Measurements from ENCODE around the gene NT5C1A.

NT5C1A gene

GRCh38 chr1:39680751-39681150 is 8.8 kb upstream of the NT5C1A start:
- Mint-ChIP-seq H3K27me3 (peaks cover 14% of the 10 kb centered on the region), H3K27ac (no peak overlapping the region), H3K4me3 (no peak overlapping the region)

GRCh38 chr1:39679821-39680220 is 7.9 kb upstream of the NT5C1A start:
- Mint-ChIP-seq H3K36me3 (ENCODE audit: low read depth) (peaks cover 4% of the 10 kb centered on the region), H3K9me3 (no peaks in the 10 kb centered on the region), H3K4me1 (ENCODE audit: low read depth) (peaks cover 9% of the 10 kb centered on the region), H3K27me3 (peaks cover 11% of the 10 kb centered on the region), H3K27ac (no peak overlapping the region), H3K4me3 (no peak overlapping the region)

More at GRCh38 chr1:39680751-39681150, 8.8 kb upstream of the NT5C1A start:
- H3K36me3 Mint-ChIP-seq (ENCODE audit: low read depth), result peaks cover 4% of the 10 kb centered on the region
- no peaks in the 10 kb centered on the region for H3K9me3 Mint-ChIP-seq
- peaks cover 9% of the 10 kb centered on the region for H3K4me1 Mint-ChIP-seq (ENCODE audit: low read depth)

- H3K4me1 Mint-ChIP-seq (ENCODE audit: low read depth), result peaks cover 9% of the 10 kb centered on the region
- H3K4me3 Mint-ChIP-seq, result no peak overlapping the region
- H3K36me3 Mint-ChIP-seq (ENCODE audit: low read depth), result peaks cover 4% of the 10 kb centered on the region
- H3K27me3 Mint-ChIP-seq, result peaks cover 11% of the 10 kb centered on the region
- H3K27ac Mint-ChIP-seq, result no peak overlapping the region
- no peaks in the 10 kb centered on the region for H3K9me3 Mint-ChIP-seq
Observed at GRCh38 chr1:39678889-39679288, 7.0 kb upstream of the NT5C1A start.

GRCh38 chr1:39677645-39678044 is 5.7 kb upstream of the NT5C1A start:
- Mint-ChIP-seq H3K4me1 (ENCODE audit: low read depth) (peaks cover 9% of the 10 kb centered on the region), H3K27ac (no peak overlapping the region), H3K4me3 (no peak overlapping the region), H3K36me3 (ENCODE audit: low read depth) (peaks cover 3% of the 10 kb centered on the region), H3K27me3 (peaks cover 11% of the 10 kb centered on the region), H3K9me3 (no peaks in the 10 kb centered on the region)

- Mint-ChIP-seq H3K9me3 (no peaks in the 10 kb centered on the region), H3K27me3 (peaks cover 12% of the 10 kb centered on the region), H3K4me1 (ENCODE audit: low read depth) (peaks cover 13% of the 10 kb centered on the region), H3K4me3 (no peak overlapping the region), H3K36me3 (ENCODE audit: low read depth) (no peaks in the 10 kb centered on the region), H3K27ac (peak overlapping the region; percentile 19)
Observed at GRCh38 chr1:39676948-39677548, 5.1 kb upstream of the NT5C1A start.

GRCh38 chr1:39675220-39675619 is 3.3 kb upstream of the NT5C1A start:
- Mint-ChIP-seq H3K36me3 (ENCODE audit: low read depth) (no peaks in the 10 kb centered on the region), H3K27ac (no peak overlapping the region), H3K27me3 (peaks cover 20% of the 10 kb centered on the region), H3K4me3 (no peak overlapping the region), H3K4me1 (ENCODE audit: low read depth) (peaks cover 7% of the 10 kb centered on the region), H3K9me3 (no peaks in the 10 kb centered on the region)

GRCh38 chr1:39673215-39673614 is 1.3 kb upstream of the NT5C1A start:
- H3K27me3 Mint-ChIP-seq, result peaks cover 38% of the 10 kb centered on the region
- H3K9me3 Mint-ChIP-seq, result no peaks in the 10 kb centered on the region
- no peaks in the 10 kb centered on the region for H3K36me3 Mint-ChIP-seq (ENCODE audit: low read depth)
- H3K4me3 Mint-ChIP-seq, result no peak overlapping the region
- no peak overlapping the region for H3K27ac Mint-ChIP-seq
- peaks cover 13% of the 10 kb centered on the region for H3K4me1 Mint-ChIP-seq (ENCODE audit: low read depth)

- Mint-ChIP-seq H3K36me3 (ENCODE audit: low read depth) (no peaks in the 10 kb centered on the region), H3K27me3 (peaks cover 40% of the 10 kb centered on the region), H3K4me1 (ENCODE audit: low read depth) (peaks cover 19% of the 10 kb centered on the region), H3K27ac (no peak overlapping the region), H3K4me3 (peak overlapping the region; percentile 55), H3K9me3 (no peaks in the 10 kb centered on the region)
Observed at GRCh38 chr1:39672551-39672947, 642 bp upstream of the NT5C1A start.

- Mint-ChIP-seq H3K4me3 (no peak overlapping the region), H3K4me1 (ENCODE audit: low read depth) (peaks cover 31% of the 10 kb centered on the region), H3K27me3 (peaks cover 42% of the 10 kb centered on the region), H3K9me3 (no peaks in the 10 kb centered on the region), H3K36me3 (ENCODE audit: low read depth) (no peaks in the 10 kb centered on the region), H3K27ac (no peak overlapping the region)
Observed at GRCh38 chr1:39671433-39671792, 494 bp downstream of the NT5C1A start.

GRCh38 chr1:39670689-39671088 is 1.2 kb downstream of the NT5C1A start:
- H3K27me3 Mint-ChIP-seq, result peaks cover 42% of the 10 kb centered on the region
- no peak overlapping the region for H3K27ac Mint-ChIP-seq

GRCh38 chr1:39668894-39669293 is 3.0 kb downstream of the NT5C1A start:
- H3K4me3 Mint-ChIP-seq, result no peak overlapping the region
- H3K36me3 Mint-ChIP-seq (ENCODE audit: low read depth), result no peaks in the 10 kb centered on the region
- peaks cover 50% of the 10 kb centered on the region for H3K4me1 Mint-ChIP-seq (ENCODE audit: low read depth)
- H3K27ac Mint-ChIP-seq, result peak overlapping the region; percentile 45
- H3K27me3 Mint-ChIP-seq, result peaks cover 35% of the 10 kb centered on the region
- no peaks in the 10 kb centered on the region for H3K9me3 Mint-ChIP-seq

More at GRCh38 chr1:39670689-39671088, 1.2 kb downstream of the NT5C1A start:
- Mint-ChIP-seq H3K36me3 (ENCODE audit: low read depth) (no peaks in the 10 kb centered on the region), H3K4me1 (ENCODE audit: low read depth) (peaks cover 38% of the 10 kb centered on the region), H3K9me3 (no peaks in the 10 kb centered on the region), H3K4me3 (peak overlapping the region; percentile 44)

- Mint-ChIP-seq H3K9me3 (no peaks in the 10 kb centered on the region), H3K27me3 (peaks cover 34% of the 10 kb centered on the region), H3K4me1 (ENCODE audit: low read depth) (peaks cover 50% of the 10 kb centered on the region), H3K27ac (peak overlapping the region; percentile 45), H3K4me3 (no peak overlapping the region), H3K36me3 (ENCODE audit: low read depth) (no peaks in the 10 kb centered on the region)
Observed at GRCh38 chr1:39668111-39668510, 3.8 kb downstream of the NT5C1A start.

GRCh38 chr1:39666772-39667171 is 5.1 kb downstream of the NT5C1A start:
- Mint-ChIP-seq H3K4me1 (ENCODE audit: low read depth) (peaks cover 47% of the 10 kb centered on the region), H3K9me3 (no peaks in the 10 kb centered on the region), H3K4me3 (peak overlapping the region; percentile 30), H3K27me3 (peaks cover 30% of the 10 kb centered on the region), H3K27ac (peak overlapping the region; percentile 82), H3K36me3 (ENCODE audit: low read depth) (no peaks in the 10 kb centered on the region)

GRCh38 chr1:39663559-39663958 is 8.3 kb downstream of the NT5C1A start:
- Mint-ChIP-seq H3K4me3 (no peak overlapping the region), H3K9me3 (no peaks in the 10 kb centered on the region), H3K27me3 (peaks cover 7% of the 10 kb centered on the region), H3K27ac (no peak overlapping the region), H3K4me1 (ENCODE audit: low read depth) (peaks cover 41% of the 10 kb centered on the region), H3K36me3 (ENCODE audit: low read depth) (no peaks in the 10 kb centered on the region)

- Mint-ChIP-seq H3K36me3 (ENCODE audit: low read depth) (no peaks in the 10 kb centered on the region), H3K4me3 (no peak overlapping the region), H3K27ac (no peak overlapping the region), H3K4me1 (ENCODE audit: low read depth) (peaks cover 37% of the 10 kb centered on the region), H3K9me3 (no peaks in the 10 kb centered on the region), H3K27me3 (peaks cover 4% of the 10 kb centered on the region)
Observed at GRCh38 chr1:39662861-39663260, 9.0 kb downstream of the NT5C1A start.

- Mint-ChIP-seq H3K36me3 (ENCODE audit: low read depth) (no peaks in the 10 kb centered on the region), H3K9me3 (no peaks in the 10 kb centered on the region), H3K4me3 (no peak overlapping the region), H3K27ac (no peak overlapping the region), H3K4me1 (ENCODE audit: low read depth) (peaks cover 6% of the 10 kb centered on the region), H3K27me3 (no peaks in the 10 kb centered on the region)
Observed at GRCh38 chr1:39659538-39659937, 12.4 kb downstream of the NT5C1A start.

All from stimulated activated naive CD8-positive, alpha-beta T cell treated with anti-CD3 and anti-CD28 coated beads, Interleukin-15, Interleukin-2, amounts not matched to agents 100 ng/mL and 50 ng/mL, for 24 hours (primary cell).